CD8-positive, alpha-beta memory T cell (primary cell): ENCODE data around the gene SLC23A1. TPM values are rescaled to one million over a fixed set of nuclear protein-coding genes. Genes with fewer than 3 reads are reported as not detected.

Experiments
- CTCF ChIA-PET: fragments of 350-600 bp; sonication (Branson Sonifier 250); formaldehyde crosslinking; loops from one replicate; lab custom pipeline; 2021; ENCODE audit warnings: antibody characterized with exemption; lab: Charles Lee
- POLR2A ChIA-PET: fragments of 350-600 bp; sonication (Branson Sonifier 250); formaldehyde crosslinking; loops from one replicate; lab custom pipeline; 2021; ENCODE audit warnings: antibody characterized with exemption; lab: Charles Lee
- DNase-seq, 5 donors: peaks; one replicate each; pipeline versions ENCODE4 v3.0.0 to v3.0.0-alpha.2; 2020 to 2022; ENCODE audit warnings: mixed read lengths in 1 of 5
- H3K27ac ChIP-seq: one replicate; pipeline ENCODE4 v1.7.0; 2013; ENCODE audit warnings: low read depth, mild to moderate bottlenecking, low read length, moderate library complexity
- H3K27me3 ChIP-seq: 2 replicates; pipeline ENCODE4 v1.7.0; 2013; ENCODE audit warnings: low read length, mild to moderate bottlenecking; ENCODE audit not compliant: insufficient read depth, poor library complexity, severe bottlenecking
- H3K36me3 ChIP-seq: 2 replicates; pipeline ENCODE4 v1.7.0; 2013; ENCODE audit warnings: mild to moderate bottlenecking, low read length, moderate library complexity; ENCODE audit not compliant: insufficient read depth
- H3K4me1 ChIP-seq: 2 replicates; pipeline ENCODE4 v1.7.0; 2013; ENCODE audit warnings: mild to moderate bottlenecking, low read length, moderate library complexity; ENCODE audit not compliant: insufficient read depth
- H3K4me3 ChIP-seq: 2 replicates; pipeline ENCODE4 v1.7.0; 2013; ENCODE audit warnings: mild to moderate bottlenecking, low read length
- H3K9me3 ChIP-seq: 2 replicates; pipeline ENCODE4 v1.7.0; 2013; ENCODE audit warnings: mild to moderate bottlenecking, low read length
- H3K27ac Mint-ChIP-seq, 8 donors: one replicate each; pipeline ENCODE4 v1.8.0; 2020 to 2021; ENCODE audit warnings: mixed read lengths in 8 of 8, mild to moderate bottlenecking in 6 of 8, inconsistent platforms in 3 of 8, moderate library complexity in 3 of 8
- H3K27me3 Mint-ChIP-seq, 2 donors: one replicate each; pipeline ENCODE4 v1.8.0; 2020 to 2021; ENCODE audit warnings: mixed read lengths in 2 of 2, mild to moderate bottlenecking in 1 of 2, moderate library complexity in 1 of 2
- H3K36me3 Mint-ChIP-seq, 3 donors: one replicate each; pipeline ENCODE4 v1.8.0; 2020 to 2021; ENCODE audit warnings: mixed read lengths in 3 of 3, inconsistent platforms in 1 of 3, mild to moderate bottlenecking in 1 of 3
- H3K4me1 Mint-ChIP-seq, 3 donors: one replicate each; pipeline ENCODE4 v1.8.0; 2020 to 2021; ENCODE audit warnings: mixed read lengths in 3 of 3, inconsistent platforms in 1 of 3, mild to moderate bottlenecking in 1 of 3
- H3K4me3 Mint-ChIP-seq, 7 donors: one replicate each; pipeline ENCODE4 v1.8.0; 2020 to 2021; ENCODE audit warnings: mixed read lengths in 7 of 7, mild to moderate bottlenecking in 6 of 7, moderate library complexity in 4 of 7, inconsistent platforms in 2 of 7
- H3K9me3 Mint-ChIP-seq, 5 donors: one replicate each; pipeline ENCODE4 v1.8.0; 2020 to 2022; ENCODE audit warnings: mixed read lengths in 5 of 5, mild to moderate bottlenecking in 3 of 5, moderate library complexity in 2 of 5, inconsistent platforms in 1 of 5
- polyA plus RNA-seq: library from polyadenylated mRNA; unstranded; fragments of 300-500 nt; fragmentation: Illumina TruSeq; gene quantifications from one replicate; pipeline ENCODE4 v1.2.3, GENCODE V29; 2021
- total RNA-seq, 2 experiments: library from RNA; stranded (reverse); gene quantifications; one replicate each; pipeline ENCODE4 v1.2.3, GENCODE V29; 2021

The SLC23A1 gene
- total and polyA plus RNA-seq, 3 experiments from 2014 or later: 0.33 TPM; not detected in 2

GRCh38 chr5:139406963-139407362 is 23.9 kb upstream of the SLC23A1 start:
- Mint-ChIP-seq H3K27me3 (no peaks in the 10 kb centered on the region), H3K4me1 (peaks cover 21 to 25% (median 23%) of the 10 kb centered on the region in 3 donors), H3K36me3 (peaks cover 0 to 3% (median 2%) of the 10 kb centered on the region in 3 donors), H3K4me3 (no peak overlapping the region), H3K9me3 (no peaks in the 10 kb centered on the region), H3K27ac (peak overlapping the region in 1 of 8 donors; percentile 40)
- Histone ChIP-seq H3K4me3 (no peak overlapping the region), H3K27ac (no peak overlapping the region), H3K36me3 (no peaks in the 10 kb centered on the region), H3K27me3 (no peaks in the 10 kb centered on the region), H3K9me3 (no peaks in the 10 kb centered on the region), H3K4me1 (peaks cover 22% of the 10 kb centered on the region)
- DNase-seq: no peak
- POLR2A ChIA-PET: no interaction called here
- CTCF ChIA-PET: interaction anchor here (1.2 kb wide), 1 partner anchor 11 kb away, joined by 3 read pairs; no protein-coding TSS in a partner anchor

- Histone ChIP-seq H3K4me1 (peaks cover 22% of the 10 kb centered on the region), H3K27me3 (no peaks in the 10 kb centered on the region), H3K4me3 (peak overlapping the region; percentile 57), H3K36me3 (no peaks in the 10 kb centered on the region), H3K9me3 (no peaks in the 10 kb centered on the region), H3K27ac (peak overlapping the region; percentile 81)
- POLR2A ChIA-PET: interaction anchor here (0.6 to 1.9 kb wide), 7 partner anchors 13 to 156 kb away, joined by 3 to 10 read pairs (median 5); partner anchors contain the start of genes DNAJC18, MZB1, PAIP2 and STING1
- peaks cover 0 to 3% (median 1%) of the 10 kb centered on the region in 3 donors for H3K36me3 Mint-ChIP-seq
- no peaks in the 10 kb centered on the region for H3K27me3 Mint-ChIP-seq
- no peak for DNase-seq
- H3K4me1 Mint-ChIP-seq: peaks cover 21 to 30% (median 26%) of the 10 kb centered on the region in 3 donors
- H3K27ac Mint-ChIP-seq: peak overlapping the region; percentile 93 to 100 (median 99)
- CTCF ChIA-PET: interaction anchor here (0.9 to 4.8 kb wide), 7 partner anchors 9 to 113 kb away, joined by 3 to 38 read pairs (median 5); partner anchors contain the start of genes MZB1 and PAIP2
- H3K9me3 Mint-ChIP-seq: no peaks in the 10 kb centered on the region
- peak overlapping the region; percentile 85 to 98 (median 97) for H3K4me3 Mint-ChIP-seq
Observed at GRCh38 chr5:139404484-139404840, 21.4 kb upstream of the SLC23A1 start.

- Histone ChIP-seq H3K4me1 (peaks cover 22% of the 10 kb centered on the region), H3K27me3 (no peaks in the 10 kb centered on the region), H3K9me3 (no peaks in the 10 kb centered on the region), H3K4me3 (peak within 1 kb of the TSS; percentile 57), H3K27ac (peak within 1 kb of the TSS; percentile 81), H3K36me3 (no peaks in the 10 kb centered on the region)
- H3K9me3 Mint-ChIP-seq: no peaks in the 10 kb centered on the region
- peak within 1 kb of the TSS; percentile 85 to 98 (median 97) for H3K4me3 Mint-ChIP-seq
- H3K4me1 Mint-ChIP-seq: peaks cover 25 to 34% (median 30%) of the 10 kb centered on the region in 3 donors
- peak; percentile 96 to 98 (median 97) for DNase-seq
- peaks cover 0 to 4% (median 3%) of the 10 kb centered on the region in 3 donors for H3K36me3 Mint-ChIP-seq
- H3K27me3 Mint-ChIP-seq: no peaks in the 10 kb centered on the region
- peak within 1 kb of the TSS; percentile 93 to 100 (median 99) for H3K27ac Mint-ChIP-seq
- CTCF ChIA-PET: interaction anchor here (0.9 to 4.8 kb wide), 9 partner anchors 8 to 113 kb away, joined by 3 to 38 read pairs (median 4); partner anchors contain the start of genes MZB1 and PAIP2
- POLR2A ChIA-PET: interaction anchor here (0.6 to 1.9 kb wide), 8 partner anchors 12 to 197 kb away, joined by 3 to 10 read pairs (median 4); partner anchors contain the start of genes DNAJC18, MZB1, PAIP2 and STING1
Observed at GRCh38 chr5:139403787-139404483, 20.8 kb upstream of the SLC23A1 start, which contains the start of gene SPATA24. Gene SPATA24 (minus strand): TSS chr5:139404089. CDS start chr5:139404060, 29 bp downstream.

GRCh38 chr5:139403418-139403786 is 20.3 kb upstream of the SLC23A1 start:
- Histone ChIP-seq H3K9me3 (no peaks in the 10 kb centered on the region), H3K27me3 (no peaks in the 10 kb centered on the region), H3K4me1 (peaks cover 22% of the 10 kb centered on the region), H3K36me3 (no peaks in the 10 kb centered on the region), H3K4me3 (peak overlapping the region; percentile 54), H3K27ac (peak overlapping the region; percentile 81)
- peak overlapping the region; percentile 93 to 100 (median 99) for H3K27ac Mint-ChIP-seq
- no peak for DNase-seq
- H3K4me1 Mint-ChIP-seq: peaks cover 25 to 34% (median 30%) of the 10 kb centered on the region in 3 donors
- no peaks in the 10 kb centered on the region for H3K9me3 Mint-ChIP-seq
- peaks cover 0 to 4% (median 3%) of the 10 kb centered on the region in 3 donors for H3K36me3 Mint-ChIP-seq
- ChIA-PET CTCF (interaction anchor here (0.8 to 4.8 kb wide), 13 partner anchors 7 to 158 kb away, joined by 3 to 38 read pairs (median 3); partner anchors contain the start of genes MZB1, PAIP2 and UBE2D2), POLR2A (interaction anchor here (0.6 to 1.9 kb wide), 6 partner anchors 12 to 197 kb away, joined by 3 to 10 read pairs (median 6); partner anchors contain the start of genes MZB1, PAIP2, STING1 and UBE2D2)
- H3K4me3 Mint-ChIP-seq: peak overlapping the region; percentile 85 to 98 (median 97)
- H3K27me3 Mint-ChIP-seq: no peaks in the 10 kb centered on the region

DNA sequence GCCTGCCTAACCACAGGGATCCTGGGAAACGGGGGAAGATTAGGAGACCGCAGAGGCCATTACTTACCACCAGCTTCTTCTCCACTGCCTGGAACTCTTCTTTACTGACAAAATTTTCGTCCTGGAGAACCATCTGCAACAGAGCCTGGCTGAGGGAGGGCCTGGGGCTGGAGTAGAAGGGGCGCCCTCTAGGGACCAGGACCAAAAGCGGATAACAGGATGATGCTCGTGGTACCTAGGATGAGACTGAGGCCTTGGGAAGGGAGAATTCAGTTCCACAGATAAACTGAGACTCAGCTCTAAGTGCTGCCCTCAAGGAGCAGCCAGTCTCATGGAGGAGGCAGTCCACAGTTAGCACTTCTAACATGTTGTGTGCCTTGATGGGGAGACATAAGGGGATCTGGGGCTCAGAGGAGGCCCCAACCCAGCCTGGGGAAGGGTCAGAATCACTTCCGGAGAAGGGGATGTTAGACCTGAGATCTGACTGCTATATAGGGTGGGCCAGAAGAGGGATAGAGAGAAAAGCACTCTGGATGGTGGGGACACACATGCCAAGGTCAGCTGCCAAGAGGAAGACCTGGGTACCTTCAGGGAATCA is 19.6 kb upstream of the SLC23A1 start:
- H3K9me3 ChIP-seq: no peaks in the 10 kb centered on the region
- peak overlapping the region; percentile 85 to 98 (median 97) for H3K4me3 Mint-ChIP-seq
- no peaks in the 10 kb centered on the region for H3K9me3 Mint-ChIP-seq
- ChIA-PET POLR2A (interaction anchor here (1.6 to 1.9 kb wide), 2 partner anchors 11 to 60 kb away, joined by 3 to 9 read pairs; no protein-coding TSS in a partner anchor), CTCF (interaction anchor here (0.8 to 4.8 kb wide), 8 partner anchors 8 to 158 kb away, joined by 3 to 38 read pairs (median 4); partner anchors contain the start of genes MZB1, PAIP2 and UBE2D2)
- no peaks in the 10 kb centered on the region for H3K27me3 Mint-ChIP-seq
- H3K27me3 ChIP-seq: no peaks in the 10 kb centered on the region
- no peak for DNase-seq
- peaks cover 22% of the 10 kb centered on the region for H3K4me1 ChIP-seq
- H3K27ac Mint-ChIP-seq: peak overlapping the region in 7 of 8 donors; percentile 69 to 100 (median 99)
- peaks cover 25 to 34% (median 30%) of the 10 kb centered on the region in 3 donors for H3K4me1 Mint-ChIP-seq
- peaks cover 0 to 4% (median 3%) of the 10 kb centered on the region in 3 donors for H3K36me3 Mint-ChIP-seq
- peak overlapping the region; percentile 81 for H3K27ac ChIP-seq
- no peaks in the 10 kb centered on the region for H3K36me3 ChIP-seq
- no peak overlapping the region for H3K4me3 ChIP-seq

- no peak overlapping the region for H3K4me3 Mint-ChIP-seq
- H3K4me1 Mint-ChIP-seq: peaks cover 25 to 34% (median 30%) of the 10 kb centered on the region in 3 donors
- CTCF ChIA-PET: interaction anchor here (0.7 to 4.8 kb wide), 3 partner anchors 9 to 59 kb away, joined by 3 to 38 read pairs (median 8); partner anchors contain the start of genes MZB1 and PAIP2
- no peaks in the 10 kb centered on the region for H3K36me3 ChIP-seq
- H3K27me3 Mint-ChIP-seq: no peaks in the 10 kb centered on the region
- H3K27me3 ChIP-seq: no peaks in the 10 kb centered on the region
- H3K27ac ChIP-seq: no peak overlapping the region
- no peaks in the 10 kb centered on the region for H3K9me3 Mint-ChIP-seq
- no peaks in the 10 kb centered on the region for H3K9me3 ChIP-seq
- H3K27ac Mint-ChIP-seq: peak overlapping the region in 2 of 8 donors; percentile 12 to 72
- peaks cover 0 to 4% (median 3%) of the 10 kb centered on the region in 3 donors for H3K36me3 Mint-ChIP-seq
- POLR2A ChIA-PET: interaction anchor here (1.6 kb wide), 1 partner anchor 59 kb away, joined by 3 read pairs; no protein-coding TSS in a partner anchor
- H3K4me3 ChIP-seq: no peak overlapping the region
- H3K4me1 ChIP-seq: peaks cover 22% of the 10 kb centered on the region
- no peak for DNase-seq
Observed at GRCh38 chr5:139401546-139401945, 18.4 kb upstream of the SLC23A1 start.

GRCh38 chr5:139399501-139400121 is 16.5 kb upstream of the SLC23A1 start:
- Histone ChIP-seq H3K4me3 (no peak overlapping the region), H3K4me1 (peaks cover 17% of the 10 kb centered on the region), H3K27me3 (no peaks in the 10 kb centered on the region), H3K36me3 (no peaks in the 10 kb centered on the region), H3K27ac (no peak overlapping the region), H3K9me3 (no peaks in the 10 kb centered on the region)
- H3K36me3 Mint-ChIP-seq: peaks cover 0 to 4% (median 3%) of the 10 kb centered on the region in 3 donors
- ChIA-PET CTCF (interaction anchor here (4.8 kb wide), 1 partner anchor 8 kb away, joined by 38 read pairs; the partner anchor contains the start of gene MZB1), POLR2A (no interaction called here)
- peaks cover 24 to 38% (median 29%) of the 10 kb centered on the region in 3 donors for H3K4me1 Mint-ChIP-seq
- no peak for DNase-seq
- H3K27ac Mint-ChIP-seq: peak overlapping the region in 3 of 8 donors; percentile 13 to 65 (median 45)
- H3K27me3 Mint-ChIP-seq: no peaks in the 10 kb centered on the region
- H3K4me3 Mint-ChIP-seq: peak overlapping the region in 3 of 7 donors; percentile 2 to 51 (median 41)
- H3K9me3 Mint-ChIP-seq: no peaks in the 10 kb centered on the region
